GM18508 (cell line): ENCODE results near the gene ZNF619.
A peak's percentile ranks its signal among the peaks of the same experiment; 100 is the strongest.

Experiments
- ATAC-seq: cut with Tn5 transposase; IDR thresholded peaks from one replicate; pipeline ENCODE4 v1.9.1; 2021; ENCODE audit warnings: moderate number of reproducible peaks; ENCODE audit not compliant: insufficient read depth, unreplicated experiment

ZNF619 gene

DNA sequence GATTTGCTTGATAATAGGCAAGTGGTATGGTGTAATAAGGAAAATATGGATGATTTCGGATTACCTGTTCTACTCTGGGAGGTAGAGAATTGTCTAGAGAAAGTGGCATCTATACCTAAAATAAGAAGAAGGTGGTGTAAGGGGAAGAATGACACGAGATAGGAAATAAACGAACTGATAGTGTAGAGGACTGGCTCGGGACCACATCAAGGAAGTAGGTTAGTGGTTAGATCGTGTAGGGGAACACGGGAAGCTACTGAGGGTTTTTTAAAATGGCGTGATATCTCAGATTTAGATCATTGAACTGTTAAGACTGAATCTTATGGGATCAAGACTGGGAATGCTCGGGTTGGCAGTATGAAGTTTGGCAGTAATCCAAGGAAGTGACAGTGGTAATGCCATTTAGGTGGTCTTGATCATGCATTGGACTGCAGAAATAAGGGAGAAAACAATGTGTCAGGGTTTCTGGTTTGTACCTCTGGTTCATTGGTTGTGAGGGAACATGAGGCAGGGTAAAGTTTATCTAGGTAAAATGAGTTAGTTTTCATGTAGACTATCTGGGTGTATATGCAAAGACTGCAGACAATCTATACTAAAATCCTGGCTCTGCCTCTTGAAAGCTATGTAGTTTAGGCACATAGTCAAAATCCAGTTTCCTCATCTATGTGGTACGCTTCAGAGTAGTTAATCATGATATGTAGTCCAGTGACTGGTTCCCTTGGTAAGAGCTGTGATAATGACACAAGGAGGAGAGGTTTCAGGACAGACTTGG is 12.4 kb upstream of the ZNF619 start:
- ATAC-seq, result no peak

DNA sequence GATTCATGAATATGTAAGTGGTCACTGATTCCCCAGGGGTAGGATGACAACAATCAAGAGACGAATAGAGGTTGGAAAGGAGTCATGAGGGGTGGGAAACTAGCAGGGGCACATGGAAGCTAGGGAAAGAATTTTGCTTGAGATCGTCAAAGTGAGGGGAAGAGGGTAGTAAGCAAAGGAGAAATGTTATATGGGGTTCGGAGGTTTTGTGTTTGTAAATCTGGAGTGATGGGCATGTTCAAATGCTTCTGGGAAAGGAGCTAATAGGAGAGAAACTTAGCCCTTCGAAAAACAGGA is 11.9 kb upstream of the ZNF619 start:
- no peak for ATAC-seq

DNA sequence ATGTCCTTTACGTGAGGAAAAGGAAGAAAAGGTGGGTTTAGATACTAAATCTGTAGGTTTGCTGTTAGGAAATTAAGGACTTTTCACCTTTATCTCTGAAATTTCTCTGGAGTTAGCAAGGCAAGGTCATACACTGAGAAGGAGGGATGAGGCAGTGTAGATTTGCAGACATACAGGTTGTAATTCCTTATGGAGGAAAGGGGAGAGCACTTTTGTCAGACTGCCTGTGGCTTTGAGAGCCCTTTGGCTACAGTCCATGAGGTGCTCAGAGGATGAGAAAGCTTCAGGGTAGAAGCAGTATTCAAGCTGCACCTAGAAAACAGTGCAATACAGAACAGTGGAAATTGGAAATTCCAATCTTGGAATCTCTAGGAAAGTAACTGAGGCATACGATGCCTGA is 11.5 kb upstream of the ZNF619 start:
- ATAC-seq, result no peak

DNA sequence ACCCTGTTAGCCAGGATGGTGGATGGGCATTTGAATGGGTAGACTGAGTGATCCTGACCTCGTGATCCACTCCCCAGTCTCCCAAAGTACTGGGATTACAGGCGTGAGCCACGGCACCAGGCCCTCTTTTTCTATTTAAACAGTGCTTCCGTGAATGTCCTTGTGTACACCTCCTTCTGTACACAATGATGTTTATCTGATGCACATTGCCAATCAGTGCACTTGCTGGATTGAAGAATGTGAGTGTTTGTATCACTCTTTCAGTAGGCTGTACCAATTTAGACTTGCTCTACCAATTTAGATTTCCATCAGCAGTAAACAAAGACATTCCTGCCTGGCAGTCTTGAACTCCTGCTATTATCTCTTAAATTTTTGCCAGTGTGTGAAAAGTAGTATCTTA is 8.9 kb upstream of the ZNF619 start:
- no peak for ATAC-seq

DNA sequence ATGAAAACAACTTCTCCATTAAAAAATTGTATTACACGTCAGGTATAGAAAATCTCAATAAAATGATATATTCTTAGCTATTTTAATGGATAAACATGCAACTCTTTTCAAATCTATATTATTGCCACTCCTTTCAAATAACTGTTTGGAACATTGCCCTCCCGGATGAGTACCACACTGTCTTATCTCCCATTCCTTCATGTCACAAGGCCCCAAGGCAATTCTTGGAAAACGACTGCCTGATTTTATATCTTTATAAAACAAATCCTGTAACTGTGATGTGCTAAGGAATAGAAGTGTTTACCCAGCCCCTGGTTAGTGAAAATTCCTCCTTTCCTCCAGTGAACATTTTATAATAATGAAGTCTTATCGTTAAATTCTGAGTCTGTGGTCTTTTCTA is 6.2 kb upstream of the ZNF619 start:
- ATAC-seq, result no peak

DNA sequence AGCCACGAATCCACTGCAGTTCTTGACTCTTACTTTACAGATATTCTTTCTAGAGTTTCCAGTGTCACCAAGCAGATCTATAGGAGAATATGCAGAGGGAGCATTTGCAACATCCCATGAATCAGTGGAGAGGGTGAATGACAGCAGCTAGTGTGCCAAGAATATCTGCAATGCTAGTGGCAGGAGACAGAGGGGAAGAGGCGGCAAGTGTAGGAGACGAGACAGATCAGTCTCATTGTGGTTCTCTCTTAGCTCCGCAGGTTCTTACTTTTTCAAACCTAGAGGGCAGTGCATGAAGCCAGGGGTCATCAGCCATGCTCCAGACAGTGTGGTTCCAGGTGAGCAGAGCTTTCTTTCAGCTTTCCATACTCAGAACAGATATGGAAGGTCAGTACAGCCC is 744 bp downstream of the ZNF619 start:
- ATAC-seq, result no peak

DNA sequence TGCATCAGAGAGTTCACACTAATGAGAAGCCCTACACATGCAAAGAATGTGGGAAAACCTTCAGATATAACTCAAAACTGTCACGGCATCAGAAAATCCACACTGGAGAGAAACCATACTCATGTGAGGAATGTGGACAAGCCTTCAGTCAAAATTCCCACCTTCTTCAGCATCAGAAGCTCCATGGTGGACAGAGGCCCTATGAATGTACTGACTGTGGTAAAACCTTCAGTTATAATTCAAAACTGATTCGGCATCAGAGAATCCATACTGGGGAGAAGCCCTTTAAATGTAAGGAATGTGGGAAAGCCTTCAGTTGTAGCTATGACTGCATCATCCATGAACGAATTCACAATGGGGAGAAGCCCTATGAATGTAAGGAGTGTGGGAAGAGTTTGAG is 10.2 kb downstream of the ZNF619 start:
- no peak for ATAC-seq

DNA sequence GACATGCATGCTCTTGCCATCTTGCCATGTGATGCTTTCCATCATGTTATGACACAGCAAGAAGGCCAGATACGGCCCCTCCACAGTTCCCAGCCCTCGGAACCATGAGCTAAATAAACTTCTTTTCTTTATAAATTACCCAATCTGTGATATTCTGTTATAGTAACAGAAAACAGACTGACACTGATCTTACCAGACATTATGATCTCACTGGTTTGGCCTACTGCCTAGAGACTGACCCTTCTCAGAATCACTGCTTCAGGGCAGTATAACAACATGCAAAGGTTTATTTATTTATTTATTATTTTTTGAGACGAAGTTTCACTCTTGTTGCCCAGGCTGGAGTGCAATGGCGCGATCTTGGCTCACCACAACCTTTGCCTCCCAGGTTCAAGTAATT is 14.0 kb downstream of the ZNF619 start:
- no peak for ATAC-seq

DNA sequence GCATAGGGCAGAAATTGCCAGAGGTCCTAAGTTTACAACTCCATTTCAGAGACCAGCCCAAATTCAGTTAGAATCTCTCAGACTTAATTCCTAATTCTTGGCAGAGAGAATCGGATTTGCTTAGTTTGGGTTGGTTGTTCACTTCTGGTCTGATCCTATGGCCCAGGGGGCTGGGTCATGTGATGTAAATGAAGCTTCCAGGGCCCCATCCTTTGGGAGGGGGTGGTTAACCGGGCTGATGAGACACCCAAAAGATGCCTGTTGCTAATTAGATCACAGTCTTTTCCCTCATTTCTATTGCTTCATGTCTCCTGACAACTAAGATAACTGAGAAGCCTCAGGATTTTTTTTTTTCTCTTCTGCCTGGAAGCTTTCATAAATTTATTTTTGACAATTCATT is 17.8 kb downstream of the ZNF619 start:
- ATAC-seq, result no peak

DNA sequence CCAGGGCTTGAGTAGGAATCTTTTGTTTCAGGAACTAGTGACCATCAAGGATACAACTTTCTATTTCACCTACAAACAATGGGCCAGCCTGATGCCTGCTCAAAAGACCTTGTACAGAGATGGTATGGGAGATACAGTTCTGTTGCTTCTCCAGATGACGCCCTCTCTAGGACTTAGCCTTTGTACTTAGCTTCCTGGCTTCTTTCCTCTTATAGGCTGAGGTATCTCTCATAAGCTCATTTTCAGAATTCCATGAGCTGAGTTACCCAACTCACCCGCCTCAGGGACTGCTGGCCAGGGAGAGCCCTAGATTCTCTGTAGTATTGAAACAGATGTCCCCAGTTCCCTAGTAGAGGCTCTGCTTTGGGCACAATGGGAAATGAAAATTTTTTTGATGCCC is 20.4 kb downstream of the ZNF619 start:
- no peak for ATAC-seq

DNA sequence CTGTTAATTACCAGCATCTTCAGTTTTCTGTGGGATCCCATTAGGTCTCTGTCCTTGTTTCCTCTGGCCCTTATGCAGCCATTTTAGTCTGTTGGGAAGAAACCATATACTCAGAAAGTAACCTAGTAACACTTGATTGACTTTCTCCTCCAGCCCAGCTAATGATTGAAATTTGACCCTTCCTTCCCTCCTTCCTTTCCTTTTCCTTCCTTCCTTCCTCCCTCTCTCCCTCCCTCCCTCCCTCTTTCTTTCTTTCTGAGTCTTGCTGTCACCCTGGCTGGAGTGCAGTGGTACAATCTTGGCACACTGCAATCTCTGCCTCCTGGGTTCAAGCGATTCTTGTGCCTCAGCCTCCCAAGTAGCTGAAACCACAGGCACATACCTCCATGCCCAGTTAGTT is 23.0 kb downstream of the ZNF619 start:
- ATAC-seq, result no peak

DNA sequence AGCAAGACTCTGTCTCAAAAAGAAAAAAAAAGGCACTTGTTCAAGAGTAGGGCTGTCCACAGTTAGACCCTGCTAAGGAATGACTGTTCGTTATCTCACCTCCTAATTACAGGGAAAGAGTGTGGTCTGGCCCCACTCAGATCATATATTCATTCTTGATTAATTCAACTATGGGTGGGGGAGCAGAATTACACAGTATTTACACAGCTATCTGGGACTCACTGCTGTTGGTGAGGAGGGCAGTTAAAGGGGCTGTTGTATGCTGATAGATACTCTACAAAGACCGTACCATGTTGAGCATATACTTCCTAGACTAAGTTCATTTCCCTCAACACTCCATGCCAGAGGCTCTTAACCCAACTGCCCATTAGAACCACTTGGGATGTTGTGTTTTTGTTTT is 25.1 kb downstream of the ZNF619 start:
- ATAC-seq, result no peak

DNA sequence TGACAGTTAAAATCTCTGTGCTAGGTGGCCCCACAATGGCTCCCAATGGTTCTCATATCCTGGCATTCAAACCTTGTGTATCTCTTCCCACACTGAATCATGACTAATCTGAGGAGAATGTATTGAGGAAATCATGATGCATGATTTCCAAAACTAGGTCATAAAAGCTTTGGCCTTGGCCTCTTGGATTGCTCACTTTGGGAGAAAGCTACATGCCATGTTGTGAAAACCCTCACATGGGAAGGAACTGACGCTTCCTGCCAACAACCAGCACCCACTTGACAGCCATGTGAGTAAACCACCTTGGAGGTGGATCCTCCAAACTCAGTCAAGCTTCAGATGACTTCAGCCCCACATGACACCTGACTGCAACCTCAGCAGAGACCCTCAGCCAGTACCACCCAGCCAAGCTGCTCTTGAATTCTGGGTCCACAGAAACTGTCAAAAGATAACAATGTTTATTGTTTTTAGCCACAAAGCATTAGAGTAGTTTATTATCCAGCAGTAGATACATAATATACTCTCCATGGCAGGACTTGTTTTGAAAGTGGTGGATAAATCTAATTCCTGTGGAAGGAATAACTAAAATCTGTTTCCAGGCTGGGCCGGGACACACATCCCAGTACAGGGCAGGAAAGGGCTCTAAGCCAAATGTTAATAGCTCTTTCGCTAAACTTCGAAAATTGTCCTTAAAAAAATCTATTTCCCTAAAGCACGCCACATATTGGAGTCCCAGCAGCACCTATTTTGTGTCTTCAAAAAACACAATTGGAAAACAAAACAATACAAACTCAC is 27.9 kb downstream of the ZNF619 start:
- no peak for ATAC-seq

DNA sequence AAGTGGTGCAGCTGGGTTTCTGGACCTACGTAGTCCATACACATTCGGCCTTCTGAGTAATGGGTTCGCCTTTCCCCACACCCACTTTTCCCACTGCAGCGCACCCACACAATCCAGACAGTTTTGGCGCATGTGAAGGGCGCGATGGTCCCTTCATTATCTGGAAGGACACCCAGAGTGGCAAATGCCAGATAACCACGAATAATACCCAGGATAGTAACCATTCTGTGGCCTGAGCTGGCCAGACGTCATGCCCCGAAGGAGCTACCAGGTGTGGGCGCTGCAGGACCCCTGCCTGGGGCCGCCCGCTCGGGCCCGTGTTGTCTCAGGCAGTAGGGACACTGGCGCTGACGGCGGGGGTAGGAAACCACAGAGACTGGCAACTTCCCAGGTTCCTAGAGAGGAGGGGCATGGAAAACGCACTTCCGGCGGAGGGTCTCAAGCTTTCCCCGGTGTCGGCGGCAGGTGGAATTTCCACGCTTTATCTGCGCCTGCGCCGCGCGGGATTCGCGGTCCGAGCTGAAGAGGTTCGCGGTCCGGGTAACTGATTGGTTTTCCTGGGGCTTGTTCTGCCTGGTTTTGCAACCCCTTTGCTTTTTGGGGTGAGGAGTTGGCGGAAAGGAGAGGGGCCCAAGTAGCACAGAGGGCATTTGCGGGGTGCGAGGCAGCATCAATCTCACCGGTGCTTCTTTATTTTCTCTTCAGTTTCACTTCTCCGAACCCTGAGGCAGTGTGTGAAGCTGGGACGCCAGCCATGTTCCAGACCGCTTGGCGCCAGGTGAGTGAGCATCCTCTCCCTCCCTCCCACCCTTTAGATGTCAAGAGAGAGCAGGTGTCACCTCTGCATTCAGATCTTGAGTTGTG is 28.9 kb downstream of the ZNF619 start, which contains the start of gene ZNF620:
TSS of gene ZNF620 (plus strand) at position 441 of the 864 bp plus-strand sequence. CDS start at position 755, 314 bp downstream.
- peak; percentile 52 for ATAC-seq

DNA sequence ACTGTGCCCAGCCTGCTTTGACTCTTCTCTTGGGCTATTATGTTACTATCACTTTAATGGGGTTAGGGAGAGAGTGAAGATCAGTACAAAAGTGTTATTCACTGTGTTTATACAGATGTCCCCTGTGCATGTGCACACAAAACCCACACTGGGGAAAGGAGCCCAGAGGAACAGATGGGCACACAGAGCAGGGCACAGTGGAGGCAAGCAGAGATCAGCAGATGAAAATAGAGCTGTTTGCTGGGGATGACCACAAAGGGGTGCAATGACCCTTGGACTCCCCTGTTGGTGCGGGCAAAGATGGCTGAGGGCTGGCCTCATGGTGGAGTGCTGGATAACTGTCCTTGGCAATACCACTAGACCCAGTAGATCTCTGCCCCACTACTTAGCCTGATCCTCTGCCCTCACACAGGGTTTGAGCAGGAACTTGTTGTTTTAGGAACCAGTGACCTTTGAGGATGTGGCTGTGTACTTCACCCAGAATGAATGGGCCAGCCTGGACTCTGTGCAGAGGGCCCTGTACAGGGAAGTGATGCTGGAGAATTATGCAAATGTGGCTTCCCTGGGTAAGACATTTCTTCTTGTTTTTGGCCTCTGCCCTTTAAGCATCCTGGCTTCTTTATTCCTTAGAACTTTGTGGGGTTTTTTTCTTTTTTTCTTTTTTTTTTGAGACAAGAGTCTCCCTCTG is 34.3 kb downstream of the ZNF619 start:
- ATAC-seq, result no peak

DNA sequence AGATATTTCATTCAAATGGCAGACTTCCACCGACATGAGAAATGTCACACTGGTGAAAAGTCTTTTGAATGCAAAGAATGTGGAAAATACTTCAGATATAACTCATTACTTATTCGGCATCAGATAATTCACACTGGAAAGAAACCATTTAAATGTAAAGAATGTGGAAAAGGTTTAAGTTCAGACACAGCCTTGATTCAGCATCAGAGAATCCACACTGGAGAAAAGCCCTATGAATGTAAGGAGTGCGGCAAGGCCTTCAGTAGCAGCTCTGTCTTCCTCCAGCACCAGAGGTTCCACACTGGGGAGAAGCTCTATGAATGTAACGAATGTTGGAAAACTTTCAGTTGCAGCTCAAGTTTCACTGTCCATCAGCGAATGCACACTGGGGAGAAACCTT is 39.3 kb downstream of the ZNF619 start:
- no peak for ATAC-seq

DNA sequence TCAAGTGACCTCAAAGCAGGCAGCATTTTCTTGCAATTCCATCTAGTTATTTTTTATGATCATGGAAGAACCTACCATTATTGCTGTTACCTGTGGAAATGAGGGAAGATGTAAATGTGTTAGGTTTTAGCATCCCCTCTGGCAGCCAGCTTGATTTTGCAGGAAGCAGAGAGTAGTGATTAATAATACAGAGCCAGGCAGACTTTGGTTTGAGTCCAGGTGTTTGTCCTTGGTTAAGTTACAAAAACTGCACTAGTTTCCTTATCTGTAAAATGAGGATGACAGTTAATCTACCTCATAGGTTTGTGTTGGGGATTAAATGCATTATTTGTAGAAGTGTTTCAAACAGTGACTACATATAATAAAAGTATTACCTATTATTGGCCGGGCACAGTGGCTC is 41.1 kb downstream of the ZNF619 start:
- no peak for ATAC-seq

DNA sequence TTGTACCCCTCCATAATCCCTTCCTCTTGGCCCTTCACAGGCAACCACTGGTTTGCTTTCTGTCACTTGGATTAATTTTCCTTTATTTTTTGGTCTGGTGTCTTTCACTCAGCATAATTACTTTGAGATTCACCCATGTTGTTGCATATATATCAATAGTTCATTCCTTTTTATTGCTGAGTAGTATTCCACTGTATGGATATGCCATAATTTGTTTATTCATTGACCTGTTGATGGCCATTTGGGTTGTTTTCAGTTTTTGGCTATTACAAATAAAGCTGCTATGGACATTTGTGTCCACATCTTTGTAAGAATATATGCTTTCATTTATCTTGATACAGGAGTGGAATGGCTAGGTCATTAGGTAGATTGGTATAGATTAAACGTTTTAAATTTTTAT is 41.9 kb downstream of the ZNF619 start:
- ATAC-seq, result no peak

DNA sequence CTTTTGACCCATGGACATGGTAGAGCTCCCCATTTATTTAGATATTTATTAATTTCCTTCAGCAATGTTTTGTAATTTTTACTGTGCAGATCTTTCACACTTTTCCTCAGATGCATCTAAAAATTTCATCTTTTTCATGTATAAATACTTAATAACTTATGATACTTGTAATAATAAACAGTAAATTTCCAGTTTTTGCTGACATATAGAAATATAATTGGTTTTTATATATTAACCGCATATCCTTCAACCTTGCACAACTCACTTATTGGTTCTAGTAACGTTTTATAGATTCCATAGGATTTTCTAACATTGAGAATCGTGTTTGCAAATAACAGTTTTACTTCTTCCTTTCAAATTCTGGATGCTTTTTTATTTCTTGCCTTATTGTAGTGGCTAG is 44.3 kb downstream of the ZNF619 start:
- ATAC-seq, result no peak

DNA sequence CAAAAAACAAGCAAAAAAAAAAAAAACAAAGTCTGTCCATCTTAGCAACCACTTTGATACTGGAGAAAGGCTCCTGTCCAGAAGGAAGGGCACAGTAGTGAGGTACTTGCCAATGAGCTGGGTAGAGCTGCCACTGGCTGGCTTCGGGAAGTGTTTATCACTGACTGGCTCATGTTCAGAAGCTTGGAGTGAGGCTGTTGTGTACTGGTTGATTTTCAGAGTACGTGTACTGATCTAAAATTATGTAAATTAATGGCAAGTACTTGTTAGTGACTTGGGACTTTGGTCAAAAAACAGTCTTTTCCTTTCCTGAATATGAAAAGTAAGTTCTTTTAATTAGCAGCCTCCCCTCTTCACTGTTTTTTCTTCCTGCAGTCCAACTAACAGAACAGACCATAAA is 46.9 kb downstream of the ZNF619 start:
- no peak for ATAC-seq

DNA sequence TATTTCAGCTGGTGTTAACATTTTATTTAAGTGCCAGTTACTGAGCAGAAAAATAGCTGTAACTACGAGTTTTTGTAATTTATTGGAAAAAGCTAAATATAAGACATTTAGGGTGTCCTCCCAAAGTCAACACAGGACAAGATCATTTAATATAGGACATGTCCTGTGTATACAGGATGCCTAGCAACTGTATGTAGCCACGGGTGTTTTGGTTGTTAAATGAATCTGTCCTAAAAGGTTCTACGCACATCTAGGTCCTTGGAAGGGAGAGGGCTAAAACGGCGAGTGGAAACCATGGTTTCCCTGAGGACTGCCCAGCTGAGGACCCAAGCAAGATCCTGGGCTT is 47.3 kb downstream of the ZNF619 start:
- ATAC-seq, result peak; percentile 27
